8988T (cell line): ENCODE results near the gene VRK2.
"Not testable (repeated sequence)": the region's sequence is repeated elsewhere in the genome, so short reads cannot be mapped to it uniquely, and the experiment has no call there.

ENCODE experiments used
- DNase-seq: peaks from one replicate; pipeline ENCODE4 v3.0.0; 2011

VRK2 gene

DNA sequence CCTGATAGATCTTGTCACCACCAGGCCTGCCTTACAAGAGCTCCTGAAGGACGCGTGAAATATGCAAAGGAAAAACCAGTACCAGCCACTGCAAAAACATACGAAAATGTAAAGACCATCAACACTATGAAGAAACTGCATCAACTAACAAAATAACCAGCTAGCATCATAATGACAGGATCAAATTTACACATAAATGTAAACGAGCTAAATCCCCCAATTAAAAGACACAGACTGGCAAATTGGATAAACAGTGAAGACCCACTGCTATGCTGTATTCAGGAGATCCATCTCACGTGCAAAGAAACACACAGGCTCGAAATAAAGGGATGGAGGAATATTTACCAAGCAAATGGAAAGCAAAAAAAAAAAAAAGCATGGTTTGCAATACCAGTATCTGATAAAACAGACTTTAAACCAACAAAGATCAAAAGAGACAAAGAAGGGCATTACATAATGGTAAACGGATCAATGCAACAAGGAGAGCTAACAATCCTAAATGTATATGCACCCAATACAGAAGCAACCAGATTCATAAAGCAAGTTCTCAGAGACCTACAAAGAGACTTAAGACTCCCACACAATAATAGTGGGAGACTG, 123.8 kb downstream of the VRK2 start:
- DNase-seq = not testable (repeated sequence)

- DNase-seq = not testable (repeated sequence)
These were observed 125.2 kb downstream of the VRK2 start for GRCh38 chr2:58171831-58172230.

DNA sequence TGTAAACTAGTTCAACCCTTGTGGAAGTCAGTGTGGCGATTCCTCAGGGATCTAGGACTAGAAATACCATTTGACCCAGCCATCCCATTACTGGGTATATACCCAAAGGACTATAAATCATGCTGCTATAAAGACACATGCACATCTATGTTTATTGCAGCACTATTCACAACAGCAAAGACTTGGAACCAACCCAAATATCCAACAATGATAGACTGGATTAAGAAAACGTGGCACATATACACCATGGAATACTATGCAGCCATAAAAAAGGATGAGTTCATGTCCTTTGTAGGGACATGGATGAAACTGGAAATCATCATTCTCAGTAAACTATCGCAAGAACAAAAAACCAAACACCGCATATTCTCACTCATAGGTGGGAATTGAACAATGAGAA, 130.6 kb downstream of the VRK2 start:
- not testable (repeated sequence) for DNase-seq

- DNase-seq = not testable (repeated sequence)
These were observed 133.6 kb downstream of the VRK2 start for GRCh38 chr2:58180175-58180574.

DNA sequence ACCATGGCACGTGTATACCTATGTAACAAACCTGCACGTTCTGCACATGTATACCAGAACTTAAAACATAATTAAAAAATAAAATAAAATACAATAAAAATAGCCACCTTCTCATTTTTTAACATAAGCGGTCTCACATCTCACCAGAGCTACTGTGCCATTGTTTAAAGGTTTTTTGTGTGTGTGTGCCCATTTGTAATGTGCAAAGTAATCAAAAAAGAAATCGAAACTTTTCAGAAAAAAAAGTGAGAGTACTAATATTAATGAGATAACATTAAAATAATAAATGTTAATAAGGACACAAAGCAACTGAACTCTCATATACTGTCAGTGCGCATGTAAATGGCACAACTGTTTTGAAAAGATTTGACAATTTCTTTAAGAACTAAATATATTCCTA, 134.0 kb downstream of the VRK2 start:
- DNase-seq = no peak

DNA sequence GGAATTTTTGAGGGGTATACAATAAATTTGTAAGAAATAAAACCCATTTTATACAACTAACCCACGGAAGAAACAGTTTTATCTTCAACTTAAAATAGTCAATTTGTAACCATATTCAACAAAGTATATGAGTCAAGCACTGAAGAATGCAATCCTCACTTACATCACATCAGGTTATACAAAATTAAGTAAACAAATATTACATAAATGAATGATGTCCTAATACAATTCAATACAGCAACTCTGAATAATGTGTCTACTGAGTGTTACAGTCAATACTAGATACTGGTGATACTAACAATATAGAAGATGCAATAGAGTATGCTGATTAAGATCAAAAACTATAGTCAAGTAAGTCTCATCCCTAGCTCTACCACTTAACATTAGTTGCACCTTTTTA, 135.9 kb downstream of the VRK2 start:
- no peak for DNase-seq

DNA sequence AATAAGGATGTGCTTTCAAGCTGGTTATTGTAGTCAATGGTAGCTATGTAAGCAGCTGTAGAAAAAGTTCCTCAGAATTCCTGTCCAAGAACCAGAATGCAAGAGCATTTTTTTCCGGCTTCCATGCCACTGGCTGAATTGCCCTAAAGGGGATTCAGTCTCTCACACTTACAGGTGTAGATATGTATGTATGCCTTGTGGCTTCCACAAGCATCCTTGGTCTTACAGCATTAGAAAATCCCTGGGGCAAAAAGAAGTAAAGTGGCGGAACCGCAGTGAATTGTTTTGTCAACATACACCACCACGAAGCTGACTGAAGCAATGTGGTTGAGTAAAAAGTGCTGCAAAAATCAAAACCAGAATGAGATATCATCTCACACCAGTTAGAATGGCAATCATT, 139.9 kb downstream of the VRK2 start:
- DNase-seq = no peak

- DNase-seq = not testable (repeated sequence)
These were observed 140.4 kb downstream of the VRK2 start for GRCh38 chr2:58187022-58187421.

DNA sequence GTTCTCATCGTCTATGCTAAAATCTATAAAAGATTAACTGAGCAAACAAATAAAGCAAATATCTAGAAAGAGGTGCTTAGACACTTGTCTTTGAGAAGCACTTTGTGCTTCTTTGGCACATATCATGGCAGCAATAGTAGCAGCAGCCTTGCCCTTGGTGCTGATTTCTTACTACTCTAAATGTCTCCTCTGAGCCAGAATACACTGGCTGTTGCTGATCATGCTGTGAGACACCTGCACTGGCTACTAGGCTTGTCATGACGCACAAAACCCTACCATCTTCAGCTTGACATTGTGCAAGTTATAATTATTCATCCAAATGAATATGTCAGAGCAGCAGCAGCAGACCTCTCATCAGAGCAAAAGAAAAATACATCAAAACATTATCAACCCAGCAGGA, 147.9 kb downstream of the VRK2 start:
- no peak for DNase-seq

DNA sequence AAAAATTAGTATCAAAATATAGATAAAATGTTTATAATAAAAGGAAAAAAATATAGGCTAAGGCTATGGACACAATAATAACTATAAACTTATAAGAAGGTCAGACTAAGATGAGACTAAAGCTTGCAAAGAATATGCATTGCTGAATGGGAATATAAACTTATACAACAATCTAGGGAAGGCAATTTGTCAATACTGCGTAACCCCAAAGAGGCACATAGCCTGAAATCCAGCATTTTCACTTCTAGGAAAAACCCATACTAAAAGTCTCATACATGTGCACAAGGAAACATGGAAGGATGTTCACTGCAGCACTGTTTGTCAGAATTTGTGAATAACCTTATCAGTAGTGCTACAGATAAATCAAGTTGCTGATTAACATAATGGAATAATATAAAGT, 149.1 kb downstream of the VRK2 start:
- no peak for DNase-seq

- no peak for DNase-seq
These were observed 151.3 kb downstream of the VRK2 start for GRCh38 chr2:58197894-58198293.

- DNase-seq = no peak
These were observed 155.8 kb downstream of the VRK2 start for GRCh38 chr2:58202404-58202803.

DNA sequence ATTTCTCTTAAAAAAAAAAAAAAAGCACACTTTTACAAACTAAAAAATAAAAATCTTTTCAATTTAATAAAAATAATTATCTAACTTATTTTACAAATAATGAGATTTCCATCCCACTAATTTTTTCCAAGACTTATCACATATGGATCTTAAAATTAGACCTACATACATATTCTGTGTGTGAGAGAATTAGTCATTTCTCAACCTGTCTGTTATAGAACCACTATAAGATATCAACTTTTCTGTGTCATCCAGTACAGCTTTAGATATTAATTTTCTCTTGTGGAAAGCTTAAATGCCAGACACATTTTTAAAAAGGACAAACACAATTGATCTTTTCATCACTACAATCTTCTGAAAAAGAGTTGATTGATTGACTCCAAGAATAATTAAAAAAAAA, 156.4 kb downstream of the VRK2 start:
- DNase-seq = no peak

- DNase-seq = no peak
These were observed 157.8 kb downstream of the VRK2 start for GRCh38 chr2:58204195-58204959.

GRCh38 chr2:58206785-58207184, 160.2 kb downstream of the VRK2 start:
- DNase-seq = no peak

DNA sequence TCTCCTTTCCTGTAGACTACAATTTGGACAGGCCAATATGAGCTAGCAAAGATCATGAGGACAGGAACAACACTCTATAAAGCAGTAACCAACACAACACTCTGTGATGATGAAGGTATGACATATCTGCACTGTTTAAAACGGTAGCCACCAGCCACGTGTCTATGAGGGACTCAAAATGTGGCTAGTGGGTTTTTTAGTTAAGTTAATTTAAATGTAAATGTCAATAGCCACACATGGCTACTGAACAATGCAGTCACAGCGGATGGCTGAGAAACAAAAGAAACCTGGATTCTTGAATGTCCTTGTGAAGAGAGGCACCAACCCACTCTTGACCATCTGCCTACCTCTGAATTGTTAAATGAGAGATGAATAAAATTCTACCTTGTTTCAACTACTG, 160.6 kb downstream of the VRK2 start:
- no peak for DNase-seq
